Heart left ventricle (tissue), 16 donors: ENCODE data around the gene ANK3. TPM values are rescaled to one million over a fixed set of nuclear protein-coding genes. Genes with fewer than 3 reads are reported as not detected.

Experiments used
- ATAC-seq, 4 donors: fragments of 200-7000 bp; cut with Tn5 transposase; one replicate each; pipeline ENCODE4 v1.9.1; 2020 to 2022; ENCODE audit warnings: moderate library complexity in 4 of 4, mild to moderate bottlenecking in 3 of 4, moderate number of reproducible peaks in 1 of 4
- DNase-seq, 5 donors: peaks; one replicate each; pipeline ENCODE4 v3.0.0-alpha.2; 2020
- H3K27ac ChIP-seq, 12 donors: fragments of 200-600 bp; sonication (generic) in 4 of 12; one replicate each; pipeline versions ENCODE4 v1.5.0 to v1.8.0; 2016 to 2022; ENCODE audit warnings: mild to moderate bottlenecking in 2 of 12
- H3K27me3 ChIP-seq, 9 donors: fragments of 200-600 bp; sonication (generic) in 2 of 9; one replicate each; pipeline versions ENCODE4 v1.5.1 to v1.8.0; 2016 to 2022; ENCODE audit warnings: mild to moderate bottlenecking in 3 of 9
- H3K36me3 ChIP-seq, 9 donors: fragments of 200-600 bp; sonication (generic) in 2 of 9; one replicate each; pipeline versions ENCODE4 v1.5.0 to v1.8.0; 2018 to 2022; ENCODE audit warnings: mild to moderate bottlenecking in 2 of 9
- H3K4me1 ChIP-seq, 12 donors: fragments of 200-600 bp; sonication (generic) in 4 of 12; one replicate each; pipeline versions ENCODE4 v1.5.0 to v1.8.0; 2016 to 2022; ENCODE audit warnings: mild to moderate bottlenecking in 3 of 12
- H3K4me3 ChIP-seq, 12 donors: fragments of 200-600 bp; sonication (generic) in 4 of 12; one replicate each; pipeline versions ENCODE4 v1.5.0 to v1.8.0; 2017 to 2022; ENCODE audit warnings: mild to moderate bottlenecking in 9 of 12, moderate library complexity in 4 of 12
- H3K9me3 ChIP-seq, 12 donors: fragments of 200-600 bp; sonication (generic) in 4 of 12; one replicate each; pipeline versions ENCODE4 v1.5.0 to v1.8.0; 2016 to 2022; ENCODE audit warnings: mild to moderate bottlenecking in 1 of 12
- CTCF ChIP-seq, 12 donors: fragments of 200-600 bp; sonication (generic) in 4 of 12; IDR thresholded peaks; one replicate each; pipeline versions ENCODE4 v1.5.0 to v1.8.0; 2018 to 2022; ENCODE audit warnings: antibody characterized with exemption in 12 of 12, mild to moderate bottlenecking in 5 of 12
- POLR2A ChIP-seq, 2 donors: fragments of 450-650 bp; IDR thresholded peaks; one replicate each; pipeline ENCODE4 v1.6.1; 2017; ENCODE audit warnings: antibody characterized with exemption in 2 of 2, mild to moderate bottlenecking in 2 of 2, moderate library complexity in 2 of 2
- WGBS, 4 donors: extraction: QIAGEN DNeasy Blood & Tissue Kit in 2 of 4; methylation state at CpG; one replicate each; pipeline versions ENCODE4 v1.1.5 to v1.1.7; 2013 to 2018; 5-methylcytosine and 5-hydroxymethylcytosine counted together
- intact Hi-C, 10 donors: fragments of 100-400 bp; cut with DNase I; formaldehyde crosslinking; loops; one replicate each; pipeline versions ENCODE4 v1.11.1 to v1.14.2; 2022
- polyA plus RNA-seq, 2 donors: library from polyadenylated mRNA; stranded (reverse); fragments of 200-250 nt; gene quantifications; one replicate each; pipeline ENCODE4 v1.2.3, GENCODE V29; 2013
- total RNA-seq, 9 donors: library from RNA; depleted of rRNA in 2 of 9; stranded (reverse); fragments of >200 nt in 2 of 9; fragmentation: NEBNext Ultra II Directional in 3 of 9; extraction: Animal tissue kit (Norgen Biotek cat#: 25700) in 3 of 9; gene quantifications; one replicate each; pipeline versions ENCODE4 v1.1.0 to v1.2.4, GENCODE V29; 2016 to 2023
- donor health status: ischemic (EF 13 %, LVEDD 7.1; RV severe dilation, severe dysfunction).
- donor health status: healthy with polysubstance abuse.
- donor health status: DM: no; HTN: yes; CAD: no.
- donor health status: DM: no; HTN: no; CAD: no.
- donor health status: ischemic (EF 25% LVEDD 6.9; RV normal size, moderate dysfunction).
- donor health status: ischemic (EF 25% LVEDD 5.7; RV mildly dilated, moderate dysfunction).
- donor health status: healthy.
- donor health status: DM: yes; HTN: yes; CAD: no.
- donor health status: ischemic (EF 35%, LVEDD 5.7; RV mildly dilated, moderate dysfunction).
- donor health status: nonischemic (EF 11% LVEDD 7.7; RV severe dilation, severe dysfunction).
- donor health status: DM: yes; HTN: yes; CAD: no.
- donor health status: PGD.
- donor health status: ischemic (EF 29% LVEDD 5.4; RV normal size, mild dysfunction).
- donor health status: nonischemic (EF 23%, LVEDD 6.1; RV moderate dilation, normal function).

Gene ANK3
- total and polyA plus RNA-seq, 11 donors, result 33.8 to 576 (median 239) TPM

GRCh38 chr10:60384708-60385398 is 4.8 kb downstream of the ANK3 start:
- intact Hi-C loops, result no loop called here
- H3K27me3 ChIP-seq, result no peaks in the 10 kb centered on the region
- WGBS, 4 donors, result 40 to 48% (median 41%) methylated on average over 5 of the region's 5 CpGs
- H3K36me3 ChIP-seq, result no peaks in the 10 kb centered on the region
- H3K9me3 ChIP-seq, result no peaks in the 10 kb centered on the region
- ATAC-seq (peak in 3 of 4 donors; percentile 66 to 82 (median 73)), DNase-seq (peak in 2 of 5 donors; percentile 18 to 31)
- TF ChIP-seq POLR2A (IDR thresholded peaks at IDR 0.05) (no peak), CTCF (IDR thresholded peaks at IDR 0.05) (no peak)
- H3K4me1 ChIP-seq, result peaks cover 0 to 17% (median 7%) of the 10 kb centered on the region in 12 donors
- H3K27ac ChIP-seq, result no peak overlapping the region
- no peak overlapping the region for H3K4me3 ChIP-seq

DNA sequence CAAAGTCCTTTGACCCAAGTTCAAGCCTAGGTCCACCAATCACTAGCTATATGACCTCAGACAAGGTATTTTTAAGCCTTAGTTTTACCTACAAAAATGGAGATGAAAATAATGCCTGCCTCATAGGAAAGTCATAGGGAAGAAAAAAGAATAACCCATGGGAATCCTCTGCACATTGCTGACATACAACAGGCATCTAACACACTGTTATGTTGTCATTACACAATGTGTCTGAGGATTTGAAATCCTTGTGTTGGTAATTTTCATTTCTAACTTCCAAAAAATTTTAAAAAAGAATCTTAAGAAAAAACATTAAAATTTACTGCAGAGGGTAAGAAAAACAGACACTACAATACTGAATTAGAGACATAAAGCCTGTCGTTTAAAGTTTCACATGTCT is 5.7 kb downstream of the ANK3 start:
- 80 to 88% (median 83%) methylated on average over 1 of the region's 1 CpG for WGBS, 4 donors

GRCh38 chr10:60382946-60383681 is 6.6 kb downstream of the ANK3 start:
- no peaks in the 10 kb centered on the region for H3K27me3 ChIP-seq
- TF ChIP-seq POLR2A (IDR thresholded peaks at IDR 0.05) (no peak), CTCF (IDR thresholded peaks at IDR 0.05) (no peak)
- no peak overlapping the region for H3K4me3 ChIP-seq
- WGBS, 4 donors, result 86 to 96% (median 93%) methylated on average over 1 of the region's 1 CpG
- ATAC-seq, result no peak
- intact Hi-C loops, result no loop called here
- peaks cover 0 to 17% (median 7%) of the 10 kb centered on the region in 12 donors for H3K4me1 ChIP-seq
- no peaks in the 10 kb centered on the region for H3K9me3 ChIP-seq
- DNase-seq, result no peak
- no peak overlapping the region for H3K27ac ChIP-seq
- no peaks in the 10 kb centered on the region for H3K36me3 ChIP-seq

More for the DNA sequence above, 5.7 kb downstream of the ANK3 start:
- no peaks in the 10 kb centered on the region for H3K36me3 ChIP-seq
- ATAC-seq (no peak), DNase-seq (no peak)
- H3K9me3 ChIP-seq, result no peaks in the 10 kb centered on the region
- no peak overlapping the region for H3K4me3 ChIP-seq
- H3K27ac ChIP-seq, result no peak overlapping the region
- no peaks in the 10 kb centered on the region for H3K27me3 ChIP-seq
- peaks cover 0 to 17% (median 7%) of the 10 kb centered on the region in 12 donors for H3K4me1 ChIP-seq
- intact Hi-C loops, result no loop called here
- TF ChIP-seq CTCF (IDR thresholded peaks at IDR 0.05), result no peak
- no peak for TF ChIP-seq POLR2A (IDR thresholded peaks at IDR 0.05)

GRCh38 chr10:60380781-60381180 is 8.9 kb downstream of the ANK3 start:
- no peak overlapping the region for H3K4me3 ChIP-seq
- WGBS, 4 donors, result 88 to 93% (median 92%) methylated on average over 5 of the region's 5 CpGs
- intact Hi-C loops, result no loop called here
- no peaks in the 10 kb centered on the region for H3K36me3 ChIP-seq
- TF ChIP-seq CTCF (IDR thresholded peaks at IDR 0.05), result no peak
- TF ChIP-seq POLR2A (IDR thresholded peaks at IDR 0.05), result no peak
- H3K27me3 ChIP-seq, result no peaks in the 10 kb centered on the region
- no peaks in the 10 kb centered on the region for H3K9me3 ChIP-seq
- DNase-seq (no peak), ATAC-seq (no peak)
- H3K4me1 ChIP-seq, result peaks cover 0 to 12% (median 7%) of the 10 kb centered on the region in 12 donors
- H3K27ac ChIP-seq, result no peak overlapping the region
